Colonic mucosa (tissue), 4 donors: ENCODE results near the gene TENM4. TPM values are rescaled to one million over a fixed set of nuclear protein-coding genes. Genes with fewer than 3 reads are reported as not detected.

Experiments used
- DNase-seq: peaks from one replicate; pipeline ENCODE4 v3.0.0-alpha.2; 2020
- H3K27ac ChIP-seq: fragments of 200-600 bp; one replicate; pipeline ENCODE4 v1.8.0; 2021
- H3K27me3 ChIP-seq: fragments of 200-600 bp; one replicate; pipeline ENCODE4 v1.8.0; 2021
- H3K36me3 ChIP-seq: fragments of 200-600 bp; one replicate; pipeline ENCODE4 v1.8.0; 2021
- H3K4me1 ChIP-seq: fragments of 200-600 bp; one replicate; pipeline ENCODE4 v1.8.0; 2021; ENCODE audit warnings: mild to moderate bottlenecking
- H3K4me3 ChIP-seq: fragments of 200-600 bp; one replicate; pipeline ENCODE4 v1.8.0; 2021
- H3K9ac ChIP-seq, 2 donors: one replicate each; pipeline ENCODE4 v1.7.0; 2013; ENCODE audit warnings: control low read depth in 2 of 2, low read depth in 2 of 2, low read length in 2 of 2
- H3K9me3 ChIP-seq: fragments of 200-600 bp; one replicate; pipeline ENCODE4 v1.8.0; 2021
- CTCF ChIP-seq: fragments of 200-600 bp; IDR thresholded peaks from one replicate; pipeline ENCODE4 v1.8.0; 2022; ENCODE audit warnings: antibody characterized with exemption, mild to moderate bottlenecking
- intact Hi-C: fragments of 100-400 bp; cut with DNase I; formaldehyde crosslinking; loops from one replicate; pipeline ENCODE4 v1.14.1; 2022
- total RNA-seq, 2 donors: library from RNA; stranded (reverse); fragmentation: NEBNext Ultra II Directional in 1 of 2; extraction: Animal tissue kit (Norgen Biotek cat#: 25700) in 1 of 2; gene quantifications; one replicate each; pipeline ENCODE4 v1.2.1, GENCODE V29; 2021
- donor health status: healthy.
- donor health status: DM: no; HTN: no; CAD: no.
- donor health status: DM: no; HTN: no; CAD: no.

Gene TENM4
- total RNA-seq, 2 donors from 2014 or later, result 0.48 to 1.2 TPM

GRCh38 chr11:79007771-79008402 is 432.9 kb downstream of the TENM4 start:
- no peaks in the 10 kb centered on the region for H3K4me1 ChIP-seq
- no peak for DNase-seq
- TF ChIP-seq CTCF, result no peak
- H3K4me3 ChIP-seq, result no peak overlapping the region
- intact Hi-C loops, result no loop called here
- no peak overlapping the region for H3K27ac ChIP-seq
- H3K9me3 ChIP-seq, result no peaks in the 10 kb centered on the region
- no peak overlapping the region for H3K9ac ChIP-seq
- no peaks in the 10 kb centered on the region for H3K27me3 ChIP-seq
- no peaks in the 10 kb centered on the region for H3K36me3 ChIP-seq

GRCh38 chr11:79006854-79007253 is 434.0 kb downstream of the TENM4 start:
- no peak overlapping the region for H3K9ac ChIP-seq
- H3K27me3 ChIP-seq, result no peaks in the 10 kb centered on the region
- no peaks in the 10 kb centered on the region for H3K36me3 ChIP-seq
- no peak for DNase-seq
- no peak overlapping the region for H3K27ac ChIP-seq
- H3K4me1 ChIP-seq, result no peaks in the 10 kb centered on the region
- no peak for TF ChIP-seq CTCF
- H3K9me3 ChIP-seq, result no peaks in the 10 kb centered on the region
- H3K4me3 ChIP-seq, result no peak overlapping the region
- intact Hi-C loops, result no loop called here

GRCh38 chr11:78996007-78996406 is 444.8 kb downstream of the TENM4 start:
- H3K27ac ChIP-seq, result no peak overlapping the region
- H3K4me1 ChIP-seq, result no peaks in the 10 kb centered on the region
- H3K4me3 ChIP-seq, result no peak overlapping the region
- no peak overlapping the region for H3K9ac ChIP-seq
- TF ChIP-seq CTCF, result no peak
- DNase-seq, result no peak
- no peaks in the 10 kb centered on the region for H3K27me3 ChIP-seq
- H3K36me3 ChIP-seq, result no peaks in the 10 kb centered on the region
- intact Hi-C loops, result no loop called here
- no peaks in the 10 kb centered on the region for H3K9me3 ChIP-seq

- no peak overlapping the region for H3K4me3 ChIP-seq
- H3K27ac ChIP-seq, result no peak overlapping the region
- H3K9me3 ChIP-seq, result no peaks in the 10 kb centered on the region
- intact Hi-C loops, result no loop called here
- no peaks in the 10 kb centered on the region for H3K4me1 ChIP-seq
- H3K27me3 ChIP-seq, result no peaks in the 10 kb centered on the region
- H3K9ac ChIP-seq, result no peak overlapping the region
- H3K36me3 ChIP-seq, result no peaks in the 10 kb centered on the region
- no peak for TF ChIP-seq CTCF
- DNase-seq, result no peak
Observed at GRCh38 chr11:78995171-78995570, 445.7 kb downstream of the TENM4 start.

GRCh38 chr11:78993802-78994430 is 446.9 kb downstream of the TENM4 start:
- intact Hi-C loops, result no loop called here
- Histone ChIP-seq H3K4me1 (no peaks in the 10 kb centered on the region), H3K27ac (no peak overlapping the region), H3K9ac (no peak overlapping the region), H3K9me3 (no peaks in the 10 kb centered on the region), H3K36me3 (no peaks in the 10 kb centered on the region), H3K4me3 (no peak overlapping the region), H3K27me3 (no peaks in the 10 kb centered on the region)
- no peak for DNase-seq
- TF ChIP-seq CTCF, result no peak
